Smooth muscle cell of the pulmonary artery (primary cell): ENCODE measurements around the gene ANKRD55. TPM values are rescaled to one million over a fixed set of nuclear protein-coding genes. Genes with fewer than 3 reads are reported as not detected.

Experiments used
- total RNA-seq: library from RNA; depleted of rRNA; stranded (reverse); fragments of >200 nt; gene quantifications from 2 replicates; pipeline ENCODE4 v1.2.3, GENCODE V29; 2014

The ANKRD55 gene
- total RNA-seq: not detected in 2 replicates

GRCh38 chr5:56233230-56233629 lies at the start of gene ANKRD55:
ANKRD55 (minus strand) TSS chr5:56233330; CDS start chr5:56232913, 417 bp downstream.

Other genes starting within 250 kb of the ANKRD55 start
- gene IL6ST, start 238.4 kb downstream of the ANKRD55 start, total RNA-seq: 464 and 599 TPM in 2 replicates